Testis (tissue), 3 donors: ENCODE results near the gene LIM2. TPM values are rescaled to one million over a fixed set of nuclear protein-coding genes. Genes with fewer than 3 reads are reported as not detected.
A peak's percentile ranks its signal among the peaks of the same experiment; 100 is the strongest.

Experiments
- DNase-seq: peaks from one replicate; pipeline ENCODE4 v3.0.0-alpha.2; 2019
- H3K27ac ChIP-seq, 2 donors: fragments of 200-600 bp; sonication (generic); one replicate each; pipeline ENCODE4 v1.5.1; 2019
- H3K27me3 ChIP-seq: fragments of 200-600 bp; sonication (generic); one replicate; pipeline ENCODE4 v1.5.1; 2019
- H3K36me3 ChIP-seq: fragments of 200-600 bp; sonication (generic); one replicate; pipeline ENCODE4 v1.5.1; 2017; ENCODE audit warnings: low read depth; ENCODE audit errors: missing control alignments
- H3K4me1 ChIP-seq: fragments of 200-600 bp; sonication (generic); one replicate; pipeline ENCODE4 v1.5.1; 2019
- H3K4me3 ChIP-seq, 2 donors: fragments of 200-600 bp; sonication (generic); one replicate each; pipeline ENCODE4 v1.5.1; 2017 to 2019
- H3K9me3 ChIP-seq: fragments of 200-600 bp; sonication (generic); one replicate; pipeline ENCODE4 v1.5.1; 2017
- POLR2A ChIP-seq: fragments of 450-650 bp; IDR thresholded peaks from one replicate; pipeline ENCODE4 v1.6.1; 2017; ENCODE audit warnings: antibody characterized with exemption, mild to moderate bottlenecking, moderate library complexity
- WGBS, 2 donors: methylation state at CpG; one replicate each; pipeline ENCODE4 v1.1.5; 2018; 5-methylcytosine and 5-hydroxymethylcytosine counted together
- intact Hi-C: fragments of 100-400 bp; cut with DNase I; formaldehyde crosslinking; loops from one replicate; pipeline ENCODE4 v1.15.1; 2023; ENCODE audit warnings: low total_unique reads
- polyA plus RNA-seq: library from polyadenylated mRNA; stranded (reverse); fragments of 350-450 nt; fragmentation: Illumina TruSeq; extraction: RNeasy Lipid Tissue Mini Kit (QIAGEN cat#74804); gene quantifications from one replicate; pipeline ENCODE4 v1.2.3, GENCODE V29; 2014; ENCODE audit warnings: low read depth, low replicate concordance; ENCODE audit not compliant: insufficient read depth
- total RNA-seq, 2 donors: library from RNA; depleted of rRNA; stranded (reverse); fragments of >200 nt; gene quantifications; one replicate each; pipeline ENCODE4 v1.2.3, GENCODE V29; 2016
- TF ChIP-seq, protein P1 (sequence below), 3 experiments: fragments of 450-650 bp in 2 of 3; fragments of 200-600 bp in 1 of 3; sonication (generic) in 1 of 3; IDR thresholded peaks; one replicate each; pipeline ENCODE4 v1.5.1; 2016 to 2019; ENCODE audit warnings: antibody characterized with exemption in 3 of 3, mild to moderate bottlenecking in 2 of 3, moderate library complexity in 1 of 3

LIM2 gene
- total and polyA plus RNA-seq, 3 donors from 2014 or later = 0.31 to 0.91 TPM; not detected in 1

GRCh38 chr19:51366389-51367254, 21.2 kb downstream of the LIM2 start:
- peaks cover 14% of the 10 kb centered on the region for H3K4me1 ChIP-seq
- H3K36me3 ChIP-seq = no peaks in the 10 kb centered on the region
- H3K9me3 ChIP-seq = no peaks in the 10 kb centered on the region
- H3K27me3 ChIP-seq = no peaks in the 10 kb centered on the region
- intact Hi-C loops = no loop called here
- peak overlapping the region; percentile 69 to 74 for H3K4me3 ChIP-seq
- DNase-seq = peak; percentile 99
- H3K27ac ChIP-seq = peak overlapping the region; percentile 87 to 95
- 0% methylated on average over 42 to 53 of the region's 54 CpGs for WGBS, 2 donors
- TF ChIP-seq, protein P1, sequence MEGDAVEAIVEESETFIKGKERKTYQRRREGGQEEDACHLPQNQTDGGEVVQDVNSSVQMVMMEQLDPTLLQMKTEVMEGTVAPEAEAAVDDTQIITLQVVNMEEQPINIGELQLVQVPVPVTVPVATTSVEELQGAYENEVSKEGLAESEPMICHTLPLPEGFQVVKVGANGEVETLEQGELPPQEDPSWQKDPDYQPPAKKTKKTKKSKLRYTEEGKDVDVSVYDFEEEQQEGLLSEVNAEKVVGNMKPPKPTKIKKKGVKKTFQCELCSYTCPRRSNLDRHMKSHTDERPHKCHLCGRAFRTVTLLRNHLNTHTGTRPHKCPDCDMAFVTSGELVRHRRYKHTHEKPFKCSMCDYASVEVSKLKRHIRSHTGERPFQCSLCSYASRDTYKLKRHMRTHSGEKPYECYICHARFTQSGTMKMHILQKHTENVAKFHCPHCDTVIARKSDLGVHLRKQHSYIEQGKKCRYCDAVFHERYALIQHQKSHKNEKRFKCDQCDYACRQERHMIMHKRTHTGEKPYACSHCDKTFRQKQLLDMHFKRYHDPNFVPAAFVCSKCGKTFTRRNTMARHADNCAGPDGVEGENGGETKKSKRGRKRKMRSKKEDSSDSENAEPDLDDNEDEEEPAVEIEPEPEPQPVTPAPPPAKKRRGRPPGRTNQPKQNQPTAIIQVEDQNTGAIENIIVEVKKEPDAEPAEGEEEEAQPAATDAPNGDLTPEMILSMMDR (IDR thresholded peaks at IDR 0.05) = no peak
- peak; percentile 88 for TF ChIP-seq POLR2A

DNA sequence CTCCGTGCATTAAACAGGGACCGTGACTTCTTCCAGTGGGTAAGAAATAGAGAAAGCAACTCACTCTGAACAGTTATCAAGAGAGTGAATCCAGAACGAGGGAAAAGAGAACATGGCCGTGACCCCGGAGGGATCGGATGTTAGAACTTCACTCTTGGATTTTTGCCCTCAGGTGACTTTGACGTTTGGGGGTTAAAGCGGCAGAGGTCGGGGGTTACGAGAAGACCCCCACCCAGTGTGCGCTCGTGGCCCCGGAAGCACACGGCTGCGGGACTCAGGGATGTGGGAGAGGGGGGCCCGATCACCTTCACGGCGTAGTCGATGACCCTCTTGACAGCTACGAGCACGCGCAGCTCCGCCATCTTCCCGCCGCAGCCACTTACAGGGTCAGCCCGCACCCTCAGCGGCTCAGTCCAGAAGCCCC, 21.8 kb downstream of the LIM2 start, which contains the start of gene ETFB:
TSS of gene ETFB (minus strand) at position 424 of the 424 bp plus-strand sequence. CDS start at position 362, 62 bp downstream.
- peaks cover 14% of the 10 kb centered on the region for H3K4me1 ChIP-seq
- intact Hi-C loops = no loop called here

DNA sequence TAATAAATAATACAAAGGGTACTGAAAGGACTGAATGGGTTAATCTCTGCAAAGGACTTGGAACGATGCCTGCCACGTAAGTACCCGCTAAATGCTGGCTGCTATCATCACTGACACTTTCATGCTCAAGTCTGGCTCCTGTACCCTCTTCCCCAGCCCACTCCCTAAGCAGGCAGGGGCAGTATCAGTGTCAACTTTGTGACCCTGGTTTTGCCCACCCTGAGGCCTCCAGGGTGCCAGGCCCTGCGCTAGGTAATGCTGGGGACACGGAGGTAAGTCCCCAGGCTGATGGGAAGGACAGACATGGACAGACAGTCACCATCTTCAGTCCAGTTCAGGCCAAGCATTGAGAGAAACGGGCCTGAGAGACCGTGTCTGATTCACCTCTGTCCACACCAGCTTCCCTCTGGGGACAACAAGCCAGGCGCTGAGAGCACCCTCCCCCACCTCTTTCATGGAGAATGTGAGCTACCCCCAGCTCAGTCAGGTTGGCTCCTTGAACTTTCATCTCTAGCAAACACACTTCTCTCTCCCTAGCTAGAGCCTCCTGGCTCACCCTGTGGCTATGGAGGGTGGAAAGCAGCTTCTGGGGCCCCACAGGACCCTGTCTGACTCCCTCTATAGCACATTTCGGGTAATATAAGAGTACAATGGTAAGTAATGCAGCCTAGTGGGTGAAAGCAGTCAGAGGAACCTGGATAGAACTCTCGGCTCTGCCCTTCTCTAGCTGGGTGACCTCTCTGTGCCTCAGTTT, 22.4 kb downstream of the LIM2 start:
- TF ChIP-seq, protein P1 (IDR thresholded peaks at IDR 0.05) = no peak
- no peak for TF ChIP-seq POLR2A
- H3K4me1 ChIP-seq = peaks cover 14% of the 10 kb centered on the region
- H3K27me3 ChIP-seq = no peaks in the 10 kb centered on the region
- intact Hi-C loops = no loop called here
- DNase-seq = peak; percentile 34
- peak overlapping the region; percentile 69 to 74 for H3K4me3 ChIP-seq
- no peaks in the 10 kb centered on the region for H3K9me3 ChIP-seq
- H3K36me3 ChIP-seq = no peaks in the 10 kb centered on the region
- WGBS, 2 donors = 13 to 20% methylated on average over 6 to 10 of the region's 10 CpGs
- H3K27ac ChIP-seq = peak overlapping the region; percentile 87 to 95

More for the DNA sequence above, 21.8 kb downstream of the LIM2 start, which contains the start of gene ETFB:
- no peak for DNase-seq
- peak within 1 kb of the TSS; percentile 69 to 74 for H3K4me3 ChIP-seq
- H3K27ac ChIP-seq = peak within 1 kb of the TSS; percentile 87 to 95
- no peaks in the 10 kb centered on the region for H3K27me3 ChIP-seq
- H3K36me3 ChIP-seq = no peaks in the 10 kb centered on the region
- 0% methylated on average over 15 to 22 of the region's 27 CpGs for WGBS, 2 donors
- TF ChIP-seq, protein P1 (IDR thresholded peaks at IDR 0.05) = no peak
- no peak for TF ChIP-seq POLR2A
- no peaks in the 10 kb centered on the region for H3K9me3 ChIP-seq

GRCh38 chr19:51364200-51365106, 23.3 kb downstream of the LIM2 start:
- 76 to 87% methylated on average over 14 to 15 of the region's 15 CpGs for WGBS, 2 donors
- no peak for DNase-seq
- H3K27me3 ChIP-seq = no peaks in the 10 kb centered on the region
- intact Hi-C loops = no loop called here
- H3K27ac ChIP-seq = no peak overlapping the region
- H3K4me1 ChIP-seq = peaks cover 14% of the 10 kb centered on the region
- H3K36me3 ChIP-seq = no peaks in the 10 kb centered on the region
- TF ChIP-seq POLR2A = no peak
- TF ChIP-seq, protein P1 (IDR thresholded peaks at IDR 0.05) = no peak
- no peak overlapping the region for H3K4me3 ChIP-seq
- H3K9me3 ChIP-seq = no peaks in the 10 kb centered on the region
